ENCODE data around the gene WEE1.
"Not testable (repeated sequence)": the region's sequence is repeated elsewhere in the genome, so short reads cannot be mapped to it uniquely, and the experiment has no call there.

The WEE1 gene

DNA sequence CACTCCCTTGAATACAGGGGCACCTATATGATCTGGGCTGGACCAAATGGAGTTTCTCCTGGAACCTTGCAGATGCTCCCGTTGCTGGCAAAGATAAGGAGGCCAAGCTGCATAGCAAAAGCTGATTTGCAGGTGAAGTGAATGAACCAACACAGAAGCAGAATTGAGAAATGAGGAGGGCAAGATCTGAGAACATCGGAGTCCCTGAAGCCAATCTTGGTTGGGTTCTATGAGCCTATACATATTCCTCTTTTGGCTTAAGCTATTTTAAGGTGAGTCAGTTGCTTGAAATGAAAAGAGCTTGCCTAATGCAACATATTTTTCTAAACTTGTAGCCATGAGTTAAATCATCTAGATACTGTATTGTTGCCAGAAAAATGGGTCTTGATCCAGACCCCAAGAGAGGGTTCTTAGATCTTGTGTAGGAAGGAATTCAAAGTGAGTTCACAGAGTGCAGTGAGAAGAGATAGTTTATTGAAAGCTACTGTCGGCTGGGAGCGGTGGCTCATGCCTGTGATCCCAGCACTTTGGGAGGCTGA is 23.5 kb downstream of the WEE1 start:
- DNase-seq (ENCODE audit: low read depth, low spot score), result no peak

- no peak for DNase-seq (ENCODE audit: low read depth, low spot score)
Observed at GRCh38 chr11:9600166-9600565, 26.7 kb downstream of the WEE1 start.

- DNase-seq (ENCODE audit: low read depth, low spot score), result no peak
Observed at GRCh38 chr11:9600644-9601036, 27.2 kb downstream of the WEE1 start.

- DNase-seq (ENCODE audit: low read depth, low spot score), result no peak
Observed at GRCh38 chr11:9601037-9601875, 27.8 kb downstream of the WEE1 start.

DNA sequence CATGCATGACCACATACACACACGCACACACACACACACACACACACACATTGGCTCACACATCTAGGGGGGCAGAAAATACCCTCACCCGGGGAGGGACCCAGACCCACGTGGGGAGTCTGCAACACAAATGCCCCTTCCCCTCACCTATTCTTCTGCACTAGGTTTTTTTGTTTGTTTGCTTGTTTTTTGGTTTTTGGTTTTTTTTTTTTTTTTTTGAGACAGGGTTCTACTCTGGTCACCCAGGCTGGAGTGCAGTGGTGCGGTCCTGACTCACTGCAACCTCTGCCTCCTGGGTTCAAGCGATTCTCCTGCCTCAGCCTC is 28.4 kb downstream of the WEE1 start:
- DNase-seq (ENCODE audit: low read depth, low spot score), result no peak

GRCh38 chr11:9603214-9603613 is 29.7 kb downstream of the WEE1 start:
- not testable (repeated sequence) for DNase-seq (ENCODE audit: low read depth, low spot score)

- DNase-seq (ENCODE audit: low read depth, low spot score), result no peak
Observed at GRCh38 chr11:9604134-9604533, 30.7 kb downstream of the WEE1 start.

DNA sequence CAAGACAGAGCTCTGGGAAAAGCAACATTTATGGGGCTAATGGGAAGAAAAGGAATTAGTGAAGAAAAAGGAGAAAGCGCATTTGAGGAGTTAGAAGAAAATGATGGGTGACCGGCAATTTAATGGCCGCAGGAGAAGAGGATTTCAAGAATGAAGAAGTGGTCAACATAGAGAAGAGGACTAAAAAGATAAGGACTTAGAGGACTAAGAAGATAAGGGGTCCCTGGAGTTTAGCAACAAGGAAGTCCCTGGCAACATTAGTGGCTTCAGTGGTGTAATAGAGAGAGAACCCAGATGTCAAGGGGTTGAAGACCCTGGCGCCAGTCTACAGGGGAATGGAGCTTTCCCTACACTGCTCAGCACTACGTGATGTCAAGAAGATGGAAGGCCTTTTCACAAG is 32.3 kb downstream of the WEE1 start:
- DNase-seq (ENCODE audit: low read depth, low spot score), result no peak

GRCh38 chr11:9606809-9607510 is 33.5 kb downstream of the WEE1 start:
- no peak for DNase-seq (ENCODE audit: low read depth, low spot score)

GRCh38 chr11:9607511-9607899 is 34.0 kb downstream of the WEE1 start:
- no peak for DNase-seq (ENCODE audit: low read depth, low spot score)

DNA sequence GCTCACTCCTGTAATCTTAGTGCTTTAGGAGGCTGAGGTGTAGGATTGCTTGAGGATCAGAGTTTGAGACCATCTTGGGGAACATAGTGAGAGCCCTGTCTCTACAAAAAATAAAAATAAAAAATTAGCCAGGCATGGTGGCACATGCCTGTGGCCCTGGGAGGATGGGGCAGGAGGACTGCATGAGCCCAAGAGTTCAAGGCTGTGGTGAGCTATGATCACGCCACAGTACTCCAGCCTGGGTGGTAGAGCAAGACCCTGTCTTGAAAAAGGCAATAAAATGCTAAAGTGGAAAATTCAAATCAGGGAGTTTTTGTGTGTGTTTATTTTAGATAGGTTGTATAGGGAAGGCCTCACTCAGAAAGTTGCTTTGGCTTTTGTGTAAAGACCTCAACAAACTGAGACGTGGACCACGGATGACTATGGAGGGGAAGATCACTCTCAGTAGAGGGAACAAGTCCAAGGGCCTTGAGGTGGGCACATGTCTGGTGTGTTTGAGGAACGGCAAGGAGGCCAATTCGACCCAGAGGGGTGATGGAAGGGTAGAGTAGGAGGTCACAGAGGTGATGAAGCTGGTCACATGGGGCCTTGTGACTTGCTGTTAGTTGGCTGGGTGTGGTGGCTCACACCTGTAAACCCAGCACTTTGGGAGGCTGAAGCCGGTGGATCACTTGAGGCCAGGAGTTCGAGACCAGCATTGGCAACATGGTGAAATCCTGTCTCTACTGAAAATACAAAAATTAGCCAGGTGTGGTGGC is 35.7 kb downstream of the WEE1 start:
- DNase-seq (ENCODE audit: low read depth, low spot score), result no peak

DNA sequence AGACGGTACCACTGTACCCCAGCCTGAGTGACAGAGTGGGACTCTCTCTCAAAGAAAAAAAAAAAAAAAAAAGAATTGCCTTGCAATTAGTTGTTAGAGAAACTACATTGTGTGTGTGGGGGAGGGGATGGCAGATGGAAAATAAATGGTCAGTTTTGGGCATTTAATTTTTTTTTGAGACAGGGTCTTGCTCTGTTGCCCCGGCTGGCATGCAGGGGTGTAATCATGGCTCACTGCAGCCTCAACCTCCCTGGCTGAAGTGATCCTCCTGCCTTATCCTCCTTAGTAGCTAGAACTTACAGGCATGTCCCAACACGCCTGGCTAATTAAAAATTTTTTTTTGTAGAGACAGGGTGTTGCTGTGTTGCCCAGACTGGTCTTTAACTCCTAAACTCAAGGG is 36.4 kb downstream of the WEE1 start:
- DNase-seq (ENCODE audit: low read depth, low spot score), result no peak

DNA sequence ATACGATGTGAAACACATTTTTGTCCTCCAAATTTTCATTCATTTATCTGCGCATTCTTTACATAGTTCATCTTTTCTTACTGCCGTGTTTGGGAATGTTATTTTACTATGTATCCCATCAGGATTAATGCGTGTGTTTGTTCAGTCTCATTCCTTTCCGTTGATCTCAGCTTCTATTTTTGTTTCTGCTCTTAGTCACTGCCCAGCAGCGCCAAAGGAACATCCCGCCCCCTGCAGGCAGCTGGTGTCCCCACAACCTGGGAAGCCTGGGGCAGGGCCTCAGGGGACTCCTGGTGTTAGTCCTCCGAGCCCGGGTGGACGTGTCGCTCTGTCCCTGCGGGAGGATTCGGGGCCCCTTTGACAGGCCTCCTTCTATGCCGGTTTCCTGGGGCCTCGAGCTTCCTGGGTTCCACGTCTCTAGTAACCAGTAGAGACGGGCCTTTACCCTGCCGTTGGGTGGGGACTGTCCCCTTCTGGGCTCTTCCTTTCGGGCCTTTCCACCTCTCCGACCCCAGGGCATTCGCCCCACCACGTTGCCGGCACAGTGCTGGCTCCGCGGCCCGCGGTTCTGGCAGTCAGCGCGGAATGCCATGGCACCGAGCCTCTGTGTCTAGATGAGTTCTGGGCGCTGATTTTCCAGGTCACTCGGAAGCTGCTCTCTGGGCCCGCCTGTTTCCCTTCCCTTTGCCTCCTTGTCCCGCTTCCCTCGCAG is 39.8 kb downstream of the WEE1 start:
- peak; percentile 76 for DNase-seq (ENCODE audit: low read depth, low spot score)

DNA sequence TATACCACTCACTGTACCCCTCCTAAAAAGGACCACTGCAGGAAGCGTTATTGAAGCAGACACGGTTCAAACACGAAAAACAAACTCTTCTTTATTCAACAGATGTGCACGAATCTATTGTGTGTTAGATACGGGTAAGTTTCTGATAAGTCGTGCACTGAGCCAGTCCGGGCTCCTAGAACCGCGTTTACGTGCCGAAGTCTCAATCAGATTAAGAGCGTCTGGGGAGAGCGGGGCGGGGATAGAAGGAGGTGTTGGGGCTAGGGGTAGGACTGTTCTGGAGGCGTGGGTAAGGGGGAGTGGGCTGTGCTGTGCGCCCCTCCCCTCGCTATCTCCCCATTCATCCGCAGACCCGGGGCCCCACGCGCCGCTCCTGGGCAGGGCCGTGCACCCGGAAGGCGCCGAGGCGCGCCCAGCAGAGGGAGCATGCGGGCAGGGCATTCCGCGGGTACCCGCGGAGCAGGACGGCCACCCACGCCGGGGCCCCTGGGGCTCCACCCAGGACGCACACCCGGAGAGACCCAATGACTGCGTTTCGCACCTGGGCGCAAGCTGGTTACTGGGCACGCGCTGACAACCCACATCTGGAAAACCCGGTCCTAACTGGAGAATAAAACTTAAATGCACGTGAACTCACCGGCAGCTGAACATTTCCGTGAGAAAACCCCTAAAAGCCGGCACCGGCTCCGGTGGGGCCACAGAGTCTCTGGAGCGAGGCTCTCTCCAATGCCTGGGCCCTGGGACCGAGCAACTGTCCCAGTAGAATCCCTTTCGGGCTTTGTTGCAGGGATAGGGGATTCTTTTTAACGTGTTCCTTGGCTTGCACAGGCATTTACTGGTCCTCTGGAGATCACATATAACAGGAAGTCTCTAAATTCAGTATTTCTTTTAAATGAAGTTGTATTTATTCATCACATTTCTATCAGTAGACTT is 40.6 kb downstream of the WEE1 start:
- DNase-seq (ENCODE audit: low read depth, low spot score), result peak; percentile 77

DNA sequence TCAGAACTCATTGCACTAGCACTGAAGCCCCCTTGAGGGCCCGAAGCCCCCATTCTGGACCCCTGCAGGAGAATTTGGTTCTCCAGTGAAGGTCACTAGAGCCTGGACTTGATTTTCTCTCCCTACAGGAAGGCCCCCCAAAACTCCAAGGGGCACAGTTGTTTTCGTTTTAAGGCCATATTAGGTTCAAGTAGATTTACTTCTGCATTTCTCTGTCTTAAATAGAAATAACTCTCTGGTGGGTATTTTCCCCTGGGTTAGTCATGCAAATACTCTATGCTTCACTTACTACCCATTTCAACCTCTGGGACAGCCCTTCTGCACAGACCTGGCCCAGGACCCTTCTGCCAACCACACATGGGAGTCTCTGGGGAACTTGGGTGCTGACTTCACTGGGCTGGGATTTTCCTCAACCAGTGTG is 41.6 kb downstream of the WEE1 start:
- no peak for DNase-seq (ENCODE audit: low read depth, low spot score)

DNA sequence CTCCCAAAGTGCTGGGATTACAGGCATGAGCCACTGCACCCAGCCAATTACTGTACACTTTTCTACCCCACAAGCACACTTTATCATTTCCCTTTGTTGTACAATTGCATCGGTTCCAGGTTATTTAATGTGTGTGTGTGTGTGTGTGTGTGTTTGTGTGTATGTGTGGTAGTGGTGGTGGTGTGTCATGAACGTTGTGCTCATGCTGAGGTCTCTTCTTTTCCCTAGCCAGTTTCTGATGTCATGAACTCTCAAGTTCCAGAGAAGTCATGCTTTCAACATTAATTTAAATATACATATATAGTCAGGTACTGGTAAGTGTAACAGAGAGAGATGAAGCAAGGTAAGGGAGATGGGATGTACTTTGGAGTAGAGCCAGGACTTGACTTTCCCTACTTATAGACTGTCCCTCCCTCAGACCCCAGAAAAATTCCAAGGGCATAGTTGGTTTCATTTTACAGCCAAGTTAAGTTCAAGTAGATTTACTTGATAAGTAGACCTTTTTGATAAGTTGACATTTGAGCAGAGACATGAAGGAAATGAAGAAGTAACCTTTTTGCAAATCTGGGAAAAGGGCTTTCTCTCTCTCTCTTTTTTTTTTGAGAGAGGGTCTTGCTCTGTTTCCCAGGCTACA is 42.7 kb downstream of the WEE1 start:
- DNase-seq (ENCODE audit: low read depth, low spot score), result no peak

- DNase-seq (ENCODE audit: low read depth, low spot score), result no peak
Observed at GRCh38 chr11:9616858-9617257, 43.4 kb downstream of the WEE1 start.

DNA sequence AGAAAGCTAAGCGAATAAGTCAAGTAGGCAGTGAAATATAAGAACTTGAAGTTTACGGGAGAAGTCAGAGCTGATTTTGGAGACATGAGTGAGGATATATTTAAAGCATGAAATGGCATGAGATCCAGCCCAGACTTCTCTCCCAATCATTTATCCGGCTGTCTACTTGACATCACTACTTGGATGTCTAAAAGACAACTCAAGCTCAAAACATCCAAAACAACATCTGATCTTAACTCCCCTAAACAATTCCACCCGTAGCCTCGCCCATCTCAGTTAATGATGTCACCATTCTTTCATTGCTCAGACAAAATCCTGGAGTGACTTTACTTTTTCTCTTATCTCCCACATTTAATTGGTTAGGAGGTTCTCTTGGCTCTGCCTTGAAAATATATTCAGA is 44.5 kb downstream of the WEE1 start:
- DNase-seq (ENCODE audit: low read depth, low spot score), result no peak

DNA sequence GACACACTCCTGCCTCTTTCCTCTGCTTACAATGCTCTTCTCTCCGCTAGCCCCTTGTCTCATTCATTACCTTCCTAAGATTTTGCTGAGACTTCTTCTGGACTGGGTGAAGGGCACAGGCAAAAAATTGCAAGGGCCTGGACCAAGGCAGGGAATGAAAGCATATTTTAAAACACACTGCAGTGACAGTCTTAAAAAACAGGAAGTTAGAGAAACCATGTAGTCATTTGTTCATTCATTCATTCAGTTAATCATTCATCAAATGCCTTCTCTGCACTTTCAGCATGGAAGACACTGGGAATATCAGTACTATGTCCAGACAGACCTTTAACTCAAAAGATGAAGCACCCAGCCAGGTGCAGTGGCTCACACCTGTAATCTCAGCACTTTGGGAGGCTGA is 45.5 kb downstream of the WEE1 start:
- DNase-seq (ENCODE audit: low read depth, low spot score), result no peak

GRCh38 chr11:9619971-9620370 is 46.5 kb downstream of the WEE1 start:
- no peak for DNase-seq (ENCODE audit: low read depth, low spot score)
